CD4-positive, alpha-beta T cell treated with Interleukin-17A for 4 hours (primary cell): ENCODE measurements around the gene NPFFR1.

Experiments used
- DNase-seq: peaks from one replicate; pipeline ENCODE4 v3.0.0-alpha.2; 2020; ENCODE audit warnings: mixed read lengths

Gene NPFFR1

DNA sequence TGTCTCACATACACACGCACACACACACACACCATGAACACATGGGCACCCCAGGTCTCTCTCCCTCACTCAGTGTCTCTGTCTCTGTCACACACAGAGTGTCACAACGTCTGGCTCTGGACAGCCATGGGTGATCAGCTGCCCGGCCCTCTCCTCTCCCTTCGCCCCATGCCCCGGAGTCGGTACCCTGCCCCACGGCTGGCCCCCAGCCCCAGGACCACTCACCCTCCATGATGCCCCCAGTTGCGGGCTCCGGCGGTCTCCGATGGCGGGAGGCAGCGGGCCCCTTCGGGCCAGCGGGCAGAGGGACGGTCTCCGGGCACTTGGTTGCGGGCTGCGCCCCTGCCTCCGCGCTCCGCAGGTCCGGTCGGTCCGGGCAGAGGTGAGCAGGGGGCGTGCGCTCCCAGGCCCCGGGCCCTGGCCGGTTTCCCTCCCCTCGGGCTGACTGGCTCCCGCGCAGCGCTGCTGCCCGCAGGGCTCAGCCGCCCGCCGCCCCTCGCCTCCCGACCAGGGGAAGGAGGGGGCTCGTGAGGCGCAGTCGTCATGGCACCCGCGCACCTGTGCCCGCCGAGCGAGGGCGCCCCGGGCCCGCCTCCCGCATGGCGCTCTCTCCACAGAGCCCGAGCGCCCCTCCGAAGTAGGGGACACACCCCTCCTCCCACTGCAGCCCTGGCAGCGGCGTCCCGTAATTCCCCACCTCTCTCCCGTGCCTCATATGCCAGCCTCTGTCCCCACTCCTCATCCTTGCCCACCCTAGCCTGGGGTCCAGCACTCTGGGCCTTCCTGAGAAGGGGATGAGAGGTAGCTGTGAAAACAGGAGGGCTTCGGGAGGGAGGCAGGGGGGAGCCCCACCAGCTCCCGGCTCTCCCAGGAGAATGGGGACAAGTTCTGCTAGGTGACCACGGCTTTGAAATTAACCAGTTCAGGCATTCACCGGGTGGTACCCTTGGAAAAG, at the start of gene NPFFR1:
Gene NPFFR1 (minus strand): TSS at position 560 of the 955 bp plus-strand sequence. CDS start 328 bp downstream, at position 232.
- DNase-seq, result no peak

- no peak for DNase-seq
Observed at GRCh38 chr10:70333268-70333667, 49.5 kb upstream of the NPFFR1 start.

GRCh38 chr10:70331486-70332268, 47.9 kb upstream of the NPFFR1 start:
- peak; percentile 33 for DNase-seq

DNA sequence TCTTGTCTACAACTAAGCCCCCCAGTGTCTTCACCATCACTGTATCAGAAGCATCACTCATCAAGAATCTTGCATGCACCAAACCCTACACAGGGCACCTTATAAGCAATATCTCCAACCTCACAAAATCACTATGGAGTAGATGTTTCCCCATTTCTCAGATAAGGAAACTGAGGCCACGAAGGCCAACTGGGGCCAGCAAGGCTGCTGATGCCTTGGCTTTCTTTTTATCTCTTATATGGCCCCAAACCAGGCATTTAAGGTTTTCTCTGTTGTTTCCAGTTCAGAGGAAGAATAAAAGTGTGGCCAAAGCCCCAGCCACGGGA, 47.3 kb upstream of the NPFFR1 start:
- DNase-seq, result no peak

- DNase-seq, result no peak
Observed at GRCh38 chr10:70330671-70331070, 46.9 kb upstream of the NPFFR1 start.

- DNase-seq, result no peak
Observed at GRCh38 chr10:70328967-70329366, 45.2 kb upstream of the NPFFR1 start.

DNA sequence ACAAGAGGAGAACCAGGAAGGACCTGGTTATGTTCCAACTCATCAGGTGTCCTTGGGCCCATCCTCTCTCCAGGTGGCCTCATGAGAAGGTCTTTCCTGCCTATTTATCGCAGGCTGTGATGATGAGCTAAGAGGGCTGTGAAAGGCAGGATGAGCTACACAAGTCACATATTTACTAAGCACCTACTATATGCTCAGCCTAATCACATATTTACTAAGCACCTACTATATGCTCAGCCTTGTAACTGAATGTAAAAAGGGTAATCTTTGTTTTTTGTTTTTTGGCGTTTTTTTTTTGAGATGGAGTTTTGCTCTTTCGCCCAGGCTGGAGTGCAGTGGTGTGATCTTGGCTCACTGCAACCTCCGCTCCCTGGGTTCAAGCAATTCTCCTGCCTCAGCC, 44.2 kb upstream of the NPFFR1 start:
- no peak for DNase-seq

DNA sequence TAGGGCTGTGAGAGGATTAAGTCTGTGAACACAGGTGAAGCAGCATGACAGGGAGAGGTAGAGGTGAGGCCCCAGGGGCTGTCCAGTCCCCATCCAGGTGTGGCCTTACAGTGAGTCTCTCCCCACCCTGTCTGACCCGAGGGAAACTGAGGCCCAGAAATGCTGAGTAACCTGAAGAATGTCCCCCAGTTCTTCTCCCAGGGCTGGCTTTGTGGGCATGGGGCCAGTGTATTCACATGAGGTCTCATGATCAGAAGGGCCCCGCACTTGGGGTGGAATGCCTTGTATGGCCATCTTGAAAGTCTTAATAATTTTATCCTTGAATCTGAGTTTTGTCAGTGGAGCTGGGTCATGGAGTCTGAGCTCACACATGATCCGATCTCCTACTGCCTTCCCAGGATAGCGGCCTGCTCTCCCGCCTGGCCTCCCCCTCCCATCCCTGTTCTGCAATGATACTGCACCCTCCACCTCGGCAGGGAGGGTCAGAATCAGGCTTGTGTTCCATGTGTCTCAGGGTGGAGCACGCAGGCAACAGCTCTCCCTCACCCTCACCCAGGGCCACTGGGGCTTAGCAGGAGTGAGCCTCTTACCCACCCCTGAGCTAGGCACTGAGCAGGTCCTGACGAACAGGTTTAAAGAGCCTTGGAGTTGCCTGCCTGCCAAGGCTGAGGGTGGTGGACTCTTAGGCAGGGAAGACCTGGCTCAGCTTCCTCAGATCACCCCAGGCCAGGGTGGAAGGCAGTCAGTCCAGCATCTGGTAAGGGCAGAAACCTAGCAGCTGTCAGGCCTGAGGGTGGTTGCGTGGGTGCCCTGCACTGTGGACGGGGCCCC, 41.4 kb upstream of the NPFFR1 start:
- no peak for DNase-seq

- no peak for DNase-seq
Observed at GRCh38 chr10:70324339-70324861, 40.6 kb upstream of the NPFFR1 start.

- DNase-seq, result no peak
Observed at GRCh38 chr10:70323697-70324338, 40.0 kb upstream of the NPFFR1 start.

GRCh38 chr10:70323138-70323696, 39.4 kb upstream of the NPFFR1 start:
- no peak for DNase-seq

DNA sequence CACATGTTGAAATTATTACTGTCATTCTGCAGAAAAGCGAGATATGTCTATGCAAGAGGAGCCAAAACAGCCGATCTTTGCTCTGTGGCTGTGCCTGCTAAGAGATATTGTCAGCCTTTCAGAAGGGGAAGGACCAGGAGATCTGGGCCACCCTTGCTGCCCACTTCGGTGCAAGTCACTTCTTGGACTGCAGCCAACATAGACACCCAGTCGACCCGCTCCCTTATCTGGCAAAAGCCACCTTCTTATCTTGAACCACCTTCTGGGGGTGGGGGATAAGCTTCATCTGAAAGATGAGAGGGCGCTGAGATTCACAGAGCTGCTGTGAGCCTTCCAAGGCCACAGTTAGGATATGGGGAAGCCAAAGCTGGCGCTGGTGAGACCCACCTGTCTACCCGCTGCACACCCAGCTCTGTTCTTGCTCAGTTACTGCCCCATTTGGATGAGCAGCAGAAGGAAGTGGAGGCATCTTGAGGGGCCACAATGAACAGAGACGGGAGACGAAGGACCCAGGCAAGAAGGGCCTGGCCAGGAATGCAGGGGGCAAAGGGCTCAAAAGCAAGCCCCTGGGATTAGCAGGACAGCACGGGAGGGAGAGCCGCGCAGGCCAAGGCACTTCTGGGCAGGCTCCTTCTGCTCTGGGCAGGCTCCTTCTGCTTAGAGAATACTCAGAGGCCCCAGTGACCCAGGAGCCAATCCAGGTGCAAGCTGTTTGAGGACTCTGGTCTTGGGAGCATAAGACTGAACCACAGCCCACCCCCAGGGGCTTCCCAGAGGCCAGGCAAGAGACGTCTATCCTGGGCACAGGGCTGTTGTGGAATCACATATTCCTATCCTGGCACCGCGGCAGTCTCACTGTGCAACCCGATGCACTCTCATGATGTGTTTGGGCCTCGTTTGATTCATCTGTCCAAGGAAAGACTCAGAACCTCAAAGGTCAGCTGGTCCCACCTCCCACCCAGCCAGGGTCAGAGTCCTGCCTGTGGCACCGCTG, 38.4 kb upstream of the NPFFR1 start:
- no peak for DNase-seq

- no peak for DNase-seq
Observed at GRCh38 chr10:70321233-70321632, 37.4 kb upstream of the NPFFR1 start.

DNA sequence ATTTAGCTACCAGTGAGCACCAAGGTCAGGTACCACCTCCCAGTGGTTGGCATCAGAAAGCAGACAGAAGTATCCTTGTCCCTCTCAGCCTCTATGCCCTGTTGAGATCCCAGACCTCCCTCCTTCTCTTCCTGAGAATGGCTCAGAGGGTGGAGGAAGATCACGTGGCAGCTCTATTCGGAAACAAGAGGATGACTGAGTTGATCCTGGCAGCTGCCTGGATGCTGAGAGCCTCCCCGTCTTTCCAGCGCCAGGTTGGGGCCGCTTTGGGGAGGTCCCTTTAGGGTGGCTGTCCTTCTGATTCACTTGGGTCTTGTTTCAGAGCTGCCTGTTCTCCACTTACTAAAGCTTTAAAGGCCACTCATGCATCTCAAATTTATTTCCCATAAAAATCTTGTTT, 36.9 kb upstream of the NPFFR1 start:
- no peak for DNase-seq

DNA sequence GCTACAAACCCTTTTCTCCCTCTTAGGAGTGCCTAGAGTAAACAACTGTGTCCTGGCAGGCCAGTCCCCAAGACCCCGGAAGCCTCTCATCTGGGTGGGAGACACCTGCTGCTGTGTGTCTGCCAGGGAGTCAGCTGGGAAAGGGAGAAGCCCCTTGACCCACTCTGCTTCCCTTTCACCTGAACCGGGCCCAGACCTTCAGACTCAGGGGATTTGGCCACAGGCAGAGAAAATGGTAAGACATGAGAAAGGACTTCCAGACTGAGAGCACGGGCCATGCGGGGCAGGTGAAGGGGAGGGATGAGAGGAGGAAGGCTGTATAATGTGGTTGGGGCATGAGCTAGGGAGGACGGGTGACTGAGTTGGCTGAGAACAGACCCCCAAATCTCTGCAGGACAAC, 36.0 kb upstream of the NPFFR1 start:
- no peak for DNase-seq

- no peak for DNase-seq
Observed at GRCh38 chr10:70319183-70319582, 35.4 kb upstream of the NPFFR1 start.

- DNase-seq, result no peak
Observed at GRCh38 chr10:70317943-70318318, 34.1 kb upstream of the NPFFR1 start.

GRCh38 chr10:70317272-70317942, 33.6 kb upstream of the NPFFR1 start:
- DNase-seq, result no peak

DNA sequence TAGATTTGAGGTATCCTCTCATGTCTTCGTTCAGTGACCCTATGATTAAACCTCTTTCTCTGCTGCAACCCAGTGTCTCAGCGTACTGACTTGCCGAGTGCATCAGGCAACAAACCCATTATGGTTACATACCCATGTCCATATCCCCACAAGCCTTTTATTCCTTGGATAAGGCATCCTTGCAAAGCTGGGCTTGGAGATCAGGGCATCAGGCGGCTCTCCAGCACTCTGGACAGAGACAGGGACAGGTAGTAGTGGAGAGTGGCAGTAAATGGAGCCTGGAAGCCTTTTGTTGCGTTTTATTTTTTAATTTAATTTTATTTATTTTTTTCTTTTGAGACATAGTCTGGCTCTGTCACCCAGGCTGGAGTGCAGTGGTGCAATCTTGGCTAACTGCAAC, 32.0 kb upstream of the NPFFR1 start:
- no peak for DNase-seq

GRCh38 chr10:70315276-70315675, 31.5 kb upstream of the NPFFR1 start:
- no peak for DNase-seq
